ENCODE data around the gene CCDC102A. TPM values are rescaled to one million over a fixed set of nuclear protein-coding genes. Genes with fewer than 3 reads are reported as not detected.

The CCDC102A gene
- total RNA-seq, 1 donor from 2014 or later: 11.3 TPM

- H3K4me1 ChIP-seq: no peaks in the 10 kb centered on the region
- TF ChIP-seq CTCF (IDR thresholded peaks at IDR 0.05): no peak
- H3K9me3 ChIP-seq: no peaks in the 10 kb centered on the region
- H3K36me3 ChIP-seq: no peaks in the 10 kb centered on the region
- H3K27me3 ChIP-seq: no peaks in the 10 kb centered on the region
- ATAC-seq: no peak
- no peak overlapping the region for H3K4me3 ChIP-seq
- intact Hi-C loops (cut with DNase I): no loop called here
- no peak overlapping the region for H3K27ac ChIP-seq
- no peak for DNase-seq
Observed at GRCh38 chr16:57493767-57494166, 42.6 kb downstream of the CCDC102A start.

DNA sequence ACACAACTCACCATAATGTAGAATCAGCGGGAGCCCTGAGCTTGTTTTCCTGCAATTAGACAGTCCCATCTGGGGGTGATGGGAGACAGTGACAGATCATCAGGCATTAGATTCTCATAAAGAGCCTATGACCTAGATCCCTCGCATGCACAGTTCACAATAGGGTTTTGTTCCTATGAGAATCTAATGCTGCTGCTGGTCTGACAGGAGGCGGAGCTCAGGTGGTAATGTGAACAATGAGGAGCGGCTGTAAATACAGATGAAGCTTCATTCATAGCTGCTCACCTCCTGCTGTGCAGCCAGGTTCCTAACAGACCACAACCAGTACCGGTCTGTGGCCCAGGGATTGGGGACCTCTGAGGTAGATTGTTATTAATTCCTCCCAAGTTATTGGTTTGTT, 47.1 kb downstream of the CCDC102A start:
- Histone ChIP-seq H3K4me1 (peaks cover 9% of the 10 kb centered on the region), H3K9me3 (no peaks in the 10 kb centered on the region), H3K36me3 (no peaks in the 10 kb centered on the region), H3K4me3 (no peak overlapping the region), H3K27me3 (no peaks in the 10 kb centered on the region), H3K27ac (no peak overlapping the region)
- no peak for TF ChIP-seq CTCF (IDR thresholded peaks at IDR 0.05)
- intact Hi-C loops (cut with DNase I): no loop called here
- ATAC-seq (no peak), DNase-seq (no peak)

DNA sequence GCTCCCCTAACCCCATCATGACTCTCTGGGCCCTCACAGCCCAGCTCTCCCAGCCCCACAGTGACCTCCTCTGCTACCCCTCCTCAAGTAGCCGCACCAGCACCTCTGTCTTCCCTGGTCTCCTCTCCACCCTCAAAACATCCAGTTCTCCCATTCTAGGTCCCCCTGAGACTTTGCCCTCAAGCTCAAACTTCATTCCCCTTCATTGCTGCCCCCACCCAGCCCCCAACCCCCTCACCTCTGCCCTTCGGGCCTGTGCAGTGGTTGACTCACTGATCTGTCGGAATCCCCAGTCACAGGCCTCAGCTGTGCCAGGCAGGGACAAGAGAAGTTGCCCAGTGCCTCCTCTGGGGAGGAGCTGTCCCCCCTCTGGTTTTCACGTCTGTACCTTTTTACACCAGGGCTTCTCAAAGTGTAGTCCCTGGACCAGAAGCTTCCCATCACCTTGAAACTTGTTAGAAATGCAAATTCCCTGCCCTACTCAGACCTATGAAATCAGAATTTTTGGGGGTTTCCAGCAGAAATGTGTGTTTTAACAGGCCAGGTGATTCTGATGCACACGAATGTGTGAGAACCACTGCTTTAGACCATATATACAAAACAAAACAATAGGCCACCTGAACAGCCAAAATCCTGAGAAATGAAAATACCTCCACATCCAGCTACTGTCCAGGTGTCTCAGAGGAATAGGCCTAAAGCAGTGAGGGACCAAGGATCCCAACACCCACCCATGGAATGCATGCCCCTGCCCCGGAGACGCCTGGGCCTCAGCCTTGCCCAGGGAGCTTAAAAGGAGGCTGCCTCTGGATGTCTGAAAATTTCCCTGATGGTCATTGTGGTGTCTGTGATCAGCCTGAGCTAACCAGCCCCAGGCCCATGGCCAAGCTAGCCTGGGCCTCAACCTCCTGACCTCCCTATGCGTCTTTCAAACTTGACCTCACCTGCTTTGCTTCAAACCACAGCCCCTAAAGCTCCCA, 49.2 kb downstream of the CCDC102A start:
- DNase-seq (peak; percentile 46), ATAC-seq (no peak)
- Histone ChIP-seq H3K36me3 (no peaks in the 10 kb centered on the region), H3K9me3 (no peaks in the 10 kb centered on the region), H3K27ac (peak overlapping the region; percentile 42), H3K27me3 (no peaks in the 10 kb centered on the region), H3K4me3 (peak overlapping the region; percentile 75), H3K4me1 (peaks cover 9% of the 10 kb centered on the region)
- TF ChIP-seq CTCF (IDR thresholded peaks at IDR 0.05): no peak
- intact Hi-C loops (cut with DNase I): no loop called here

DNA sequence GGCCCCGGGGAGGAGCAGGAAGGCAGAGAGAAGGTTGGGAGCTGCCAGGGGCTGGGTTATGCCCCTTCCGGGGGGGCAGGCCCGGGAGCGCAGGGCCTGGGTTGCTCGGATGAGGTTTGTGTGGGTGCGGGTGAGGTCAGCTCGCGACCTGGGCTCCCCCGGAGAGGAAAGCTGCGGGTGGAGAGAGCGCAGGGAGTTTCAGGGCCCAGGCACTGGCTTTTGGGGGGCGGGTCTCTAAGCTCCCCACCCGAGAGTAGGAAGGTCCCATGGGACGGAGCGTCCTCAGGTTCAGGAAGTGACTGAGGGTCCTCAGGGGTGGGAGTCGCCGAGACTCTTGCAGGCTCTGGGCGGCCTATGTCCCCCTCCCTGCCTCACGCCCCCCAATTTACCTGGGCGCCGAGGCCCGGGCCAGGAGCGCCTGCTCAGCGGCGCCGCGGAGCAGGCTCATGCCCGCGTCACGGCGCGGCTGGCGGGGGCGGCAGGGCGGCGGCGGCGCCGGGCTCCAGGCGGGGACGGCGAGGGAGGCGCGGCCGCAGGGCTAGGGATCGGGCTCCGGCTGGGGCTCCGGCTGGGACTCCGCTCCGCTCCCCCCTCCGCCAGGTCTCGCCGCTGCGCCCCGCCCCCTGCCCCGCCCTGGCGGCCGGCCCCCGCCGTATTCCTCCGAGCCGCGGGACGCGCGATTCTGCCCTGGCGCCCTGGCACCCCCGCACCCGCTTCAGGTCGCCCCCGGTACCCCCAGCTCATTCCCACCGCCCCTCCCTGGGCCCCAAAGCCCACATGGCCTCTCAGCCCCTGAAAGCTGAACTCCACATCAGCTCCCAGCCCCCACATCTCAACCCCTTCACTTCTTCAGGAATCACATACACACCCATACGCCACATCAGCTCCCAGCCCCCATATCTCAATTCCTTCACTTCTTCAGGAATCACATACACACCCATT, 50.2 kb downstream of the CCDC102A start, which contains the start of gene DOK4:
Gene DOK4 (minus strand): TSS at position 578 of the 942 bp plus-strand sequence. CDS start 6,986 bp downstream, outside the sequence.
- intact Hi-C loops (cut with DNase I): no loop called here
- ATAC-seq (peak; percentile 96), DNase-seq (peak; percentile 94)
- Histone ChIP-seq H3K36me3 (no peaks in the 10 kb centered on the region), H3K27me3 (no peaks in the 10 kb centered on the region), H3K4me1 (peaks cover 9% of the 10 kb centered on the region), H3K27ac (peak within 1 kb of the TSS; percentile 80), H3K4me3 (peak within 1 kb of the TSS; percentile 75), H3K9me3 (no peaks in the 10 kb centered on the region)
- TF ChIP-seq CTCF (IDR thresholded peaks at IDR 0.05): no peak

DNA sequence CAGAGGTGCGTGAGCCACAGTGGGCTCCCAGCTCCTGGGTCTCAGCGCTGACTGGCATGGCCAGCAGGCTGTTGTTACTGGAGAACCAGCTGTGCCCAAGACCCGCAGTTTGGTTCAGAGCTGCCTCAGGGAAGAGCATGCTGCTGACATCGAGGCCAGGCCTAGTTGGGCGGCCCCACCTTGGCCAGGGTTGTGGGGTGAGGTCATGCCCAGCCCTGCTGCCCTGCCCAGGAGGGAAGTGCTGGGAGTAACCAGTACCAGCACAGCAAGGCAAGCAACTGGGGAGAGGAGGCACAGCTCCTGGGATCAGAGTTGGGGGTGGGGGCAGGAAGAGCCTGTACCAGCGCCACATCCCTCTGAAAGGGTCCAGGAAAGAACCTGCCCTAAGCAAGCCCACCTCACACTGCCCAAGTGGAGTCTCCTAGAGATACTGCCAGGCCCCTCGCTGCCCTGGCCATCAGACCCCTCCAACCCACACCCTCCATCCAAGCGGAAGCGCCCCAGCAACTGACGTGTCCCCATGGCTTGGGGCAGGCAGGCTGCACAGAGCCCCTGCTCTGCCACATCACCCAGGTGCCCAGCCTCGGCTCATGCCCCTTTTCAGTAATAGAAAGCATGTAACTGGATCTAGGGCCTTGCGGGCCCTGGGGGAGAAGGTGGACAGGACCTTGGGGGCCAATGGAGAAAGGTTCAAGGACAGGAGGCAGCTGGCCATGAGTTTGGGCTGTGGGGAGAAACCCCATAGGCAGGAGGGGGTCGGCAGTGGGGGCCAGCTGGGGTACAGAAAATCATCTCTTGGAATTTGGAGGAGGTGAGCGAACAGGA, 51.1 kb downstream of the CCDC102A start:
- no peaks in the 10 kb centered on the region for H3K36me3 ChIP-seq
- intact Hi-C loops (cut with DNase I): no loop called here
- H3K4me1 ChIP-seq: peaks cover 16% of the 10 kb centered on the region
- TF ChIP-seq CTCF (IDR thresholded peaks at IDR 0.05): no peak
- H3K4me3 ChIP-seq: peak overlapping the region; percentile 75
- peak; percentile 62 for ATAC-seq
- peak overlapping the region; percentile 80 for H3K27ac ChIP-seq
- no peaks in the 10 kb centered on the region for H3K9me3 ChIP-seq
- peak; percentile 71 for DNase-seq
- no peaks in the 10 kb centered on the region for H3K27me3 ChIP-seq

All from upper lobe of right lung (tissue), 1 donor.